Naive B cell (primary cell): ENCODE measurements around the gene ANK3. TPM values are rescaled to one million over a fixed set of nuclear protein-coding genes. Genes with fewer than 3 reads are reported as not detected.

Source experiments
- ATAC-seq, 2 donors: fragments of 150-1000 bp; cut with Tn5 transposase; 2 replicates each; pipeline ENCODE4 v1.10.0; 2021; ENCODE audit warnings: low read depth in 2 of 2, mild to moderate bottlenecking in 2 of 2, moderate library complexity in 2 of 2
- DNase-seq: peaks from one replicate; pipeline ENCODE4 v3.0.0; 2022
- H3K27ac Mint-ChIP-seq, 6 donors: one replicate each; pipeline ENCODE4 v1.8.0; 2020 to 2022; ENCODE audit warnings: mild to moderate bottlenecking in 6 of 6, mixed read lengths in 6 of 6, moderate library complexity in 5 of 6, inconsistent platforms in 2 of 6
- H3K27me3 Mint-ChIP-seq, 3 donors: one replicate each; pipeline ENCODE4 v1.8.0; 2021 to 2022; ENCODE audit warnings: mixed read lengths in 3 of 3, mild to moderate bottlenecking in 1 of 3
- H3K36me3 Mint-ChIP-seq, 2 donors: one replicate each; pipeline ENCODE4 v1.8.0; 2020 to 2022; ENCODE audit warnings: mixed read lengths in 2 of 2, inconsistent platforms in 1 of 2, mild to moderate bottlenecking in 1 of 2
- H3K4me1 Mint-ChIP-seq, 3 donors: one replicate each; pipeline ENCODE4 v1.8.0; 2020 to 2022; ENCODE audit warnings: mixed read lengths in 3 of 3, inconsistent platforms in 1 of 3, mild to moderate bottlenecking in 1 of 3, moderate library complexity in 1 of 3
- H3K4me3 Mint-ChIP-seq, 8 donors: one replicate each; pipeline ENCODE4 v1.8.0; 2020 to 2022; ENCODE audit warnings: mild to moderate bottlenecking in 8 of 8, mixed read lengths in 8 of 8, moderate library complexity in 8 of 8, inconsistent platforms in 2 of 8
- H3K9me3 Mint-ChIP-seq, 7 donors: one replicate each; pipeline ENCODE4 v1.8.0; 2020 to 2022; ENCODE audit warnings: mixed read lengths in 7 of 7, mild to moderate bottlenecking in 5 of 7, inconsistent platforms in 2 of 7, moderate library complexity in 1 of 7
- polyA plus RNA-seq, 6 donors: library from polyadenylated mRNA; unstranded; fragments of 300-500 nt; fragmentation: Illumina TruSeq; gene quantifications; one replicate each; pipeline ENCODE4 v1.2.3, GENCODE V29; 2021; ENCODE audit warnings: low read depth in 6 of 6

ANK3 gene
- polyA plus RNA-seq, 6 donors from 2014 or later, result 1.3 to 3.8 (median 2.5) TPM; not detected in 1

DNA sequence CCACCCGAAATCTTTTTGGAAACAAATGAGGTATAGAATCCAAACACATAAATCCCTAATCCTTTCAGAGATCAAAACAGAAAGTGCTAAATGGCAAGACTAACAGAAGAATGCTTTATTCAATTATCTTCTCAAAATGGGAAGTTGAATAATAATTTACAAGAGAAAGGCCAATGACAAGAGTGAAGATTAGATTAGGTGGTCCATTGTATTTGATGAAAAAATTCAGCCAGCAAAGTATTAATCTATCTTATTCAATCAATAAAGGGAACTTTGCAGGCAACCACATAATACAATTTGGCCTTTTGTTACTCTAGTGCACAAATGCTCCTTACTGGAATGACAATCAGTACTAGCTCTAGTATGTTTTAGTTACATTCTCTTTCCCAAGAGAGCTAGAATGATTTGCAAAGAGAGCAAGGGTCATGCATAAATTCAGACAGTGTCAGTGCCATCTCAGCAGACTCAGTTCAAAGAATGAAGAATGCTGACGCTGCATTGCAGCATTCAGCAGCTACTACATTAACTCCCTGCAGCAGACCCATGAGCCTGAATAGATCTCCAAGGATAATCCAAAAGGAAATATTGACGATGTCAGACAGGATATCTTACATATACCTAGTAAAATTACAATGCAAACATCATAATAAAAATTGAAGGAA is 131.8 kb downstream of the ANK3 start:
- Mint-ChIP-seq H3K9me3 (no peaks in the 10 kb centered on the region), H3K27me3 (no peaks in the 10 kb centered on the region), H3K27ac (peak overlapping the region in 1 of 6 donors; percentile 7), H3K4me3 (no peak overlapping the region), H3K4me1 (peaks cover 11 to 20% (median 16%) of the 10 kb centered on the region in 3 donors), H3K36me3 (no peaks in the 10 kb centered on the region)
- ATAC-seq, result no peak
- no peak for DNase-seq

DNA sequence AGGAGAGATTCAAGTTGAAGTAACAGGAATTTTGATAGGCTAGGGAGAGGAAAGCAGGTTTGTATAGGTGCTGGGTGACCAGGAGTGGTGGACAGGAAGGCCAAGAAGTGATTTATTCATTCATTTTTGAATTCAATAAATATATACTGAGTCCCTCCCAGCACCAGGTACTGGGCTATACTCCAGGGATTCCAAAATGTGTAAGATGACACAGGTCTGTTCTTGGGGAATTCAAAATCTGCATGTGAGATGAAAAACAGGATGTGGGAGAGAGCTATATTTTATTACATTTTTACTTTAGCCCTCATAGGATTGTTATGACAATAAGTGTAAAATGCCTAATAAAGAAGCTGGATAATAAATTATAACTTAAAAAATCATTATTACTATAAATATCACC is 134.9 kb downstream of the ANK3 start:
- no peaks in the 10 kb centered on the region for H3K36me3 Mint-ChIP-seq
- no peak overlapping the region for H3K4me3 Mint-ChIP-seq
- H3K27me3 Mint-ChIP-seq, result no peaks in the 10 kb centered on the region
- no peak overlapping the region for H3K27ac Mint-ChIP-seq
- ATAC-seq (no peak), DNase-seq (no peak)
- H3K4me1 Mint-ChIP-seq, result peaks cover 11 to 16% (median 12%) of the 10 kb centered on the region in 3 donors
- H3K9me3 Mint-ChIP-seq, result no peaks in the 10 kb centered on the region

DNA sequence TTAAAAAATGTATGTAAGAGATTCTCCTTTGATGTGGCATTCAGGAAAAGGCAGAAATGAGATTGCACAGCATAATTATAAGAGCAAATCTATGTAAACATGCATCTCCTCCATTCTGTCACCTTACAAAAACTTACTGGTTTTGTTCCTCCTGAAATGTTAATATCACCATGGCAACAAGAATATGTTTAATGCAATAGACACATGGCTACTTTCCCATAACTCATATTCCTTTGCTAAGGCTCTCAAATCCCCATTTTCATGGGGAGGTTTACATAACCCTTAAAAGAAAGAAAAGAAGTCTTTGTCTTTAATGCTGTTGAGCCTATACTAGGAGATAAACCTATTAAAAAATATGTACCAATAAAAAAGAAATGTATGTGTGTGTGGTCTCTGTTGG is 136.2 kb downstream of the ANK3 start:
- no peaks in the 10 kb centered on the region for H3K27me3 Mint-ChIP-seq
- H3K4me3 Mint-ChIP-seq, result no peak overlapping the region
- peaks cover 11 to 16% (median 12%) of the 10 kb centered on the region in 3 donors for H3K4me1 Mint-ChIP-seq
- ATAC-seq (no peak), DNase-seq (no peak)
- H3K36me3 Mint-ChIP-seq, result no peaks in the 10 kb centered on the region
- H3K9me3 Mint-ChIP-seq, result no peaks in the 10 kb centered on the region
- H3K27ac Mint-ChIP-seq, result no peak overlapping the region

DNA sequence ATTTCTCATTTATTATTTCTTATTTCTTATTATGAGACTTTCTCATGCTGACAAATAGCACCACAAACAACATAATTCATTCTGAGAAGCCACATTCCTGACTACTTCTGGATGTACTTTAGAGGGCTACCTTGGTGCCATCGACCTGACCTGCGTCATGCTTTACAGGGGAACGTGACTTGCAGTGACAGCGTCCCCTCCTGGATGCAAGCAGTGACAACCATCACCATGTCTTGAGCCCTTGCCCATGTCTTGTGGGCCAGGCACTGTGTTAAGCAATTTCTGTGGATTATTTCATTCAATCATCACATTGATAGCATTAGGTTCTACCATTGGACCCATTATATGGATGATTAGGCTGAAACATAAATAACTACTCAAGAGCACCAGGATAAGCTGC is 137.0 kb downstream of the ANK3 start:
- H3K27ac Mint-ChIP-seq, result no peak overlapping the region
- no peak overlapping the region for H3K4me3 Mint-ChIP-seq
- no peaks in the 10 kb centered on the region for H3K36me3 Mint-ChIP-seq
- no peaks in the 10 kb centered on the region for H3K27me3 Mint-ChIP-seq
- ATAC-seq (no peak), DNase-seq (no peak)
- H3K4me1 Mint-ChIP-seq, result peaks cover 11 to 16% (median 12%) of the 10 kb centered on the region in 3 donors
- no peaks in the 10 kb centered on the region for H3K9me3 Mint-ChIP-seq

DNA sequence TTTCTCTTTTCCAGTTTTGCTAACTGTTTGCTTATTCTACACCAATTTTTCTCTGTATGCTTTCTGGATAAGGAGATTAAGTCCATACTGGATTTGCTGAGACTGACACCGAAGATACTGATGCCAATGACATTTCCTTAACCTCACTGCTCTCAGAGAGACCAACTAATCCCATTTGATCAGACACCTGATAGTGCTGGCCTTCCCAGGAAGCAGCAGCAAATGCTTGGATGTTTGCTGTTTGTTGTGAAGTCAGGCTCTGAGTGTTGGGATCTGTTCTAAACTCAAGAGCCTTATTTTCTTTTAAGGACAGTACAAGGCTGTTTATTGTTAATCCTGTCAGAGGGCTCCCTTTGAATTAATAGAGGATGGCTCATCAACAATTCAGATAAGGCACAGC is 143.3 kb downstream of the ANK3 start:
- DNase-seq (no peak), ATAC-seq (no peak)
- H3K9me3 Mint-ChIP-seq, result no peaks in the 10 kb centered on the region
- no peak overlapping the region for H3K4me3 Mint-ChIP-seq
- no peaks in the 10 kb centered on the region for H3K36me3 Mint-ChIP-seq
- no peak overlapping the region for H3K27ac Mint-ChIP-seq
- H3K4me1 Mint-ChIP-seq, result no peaks in the 10 kb centered on the region
- no peaks in the 10 kb centered on the region for H3K27me3 Mint-ChIP-seq

DNA sequence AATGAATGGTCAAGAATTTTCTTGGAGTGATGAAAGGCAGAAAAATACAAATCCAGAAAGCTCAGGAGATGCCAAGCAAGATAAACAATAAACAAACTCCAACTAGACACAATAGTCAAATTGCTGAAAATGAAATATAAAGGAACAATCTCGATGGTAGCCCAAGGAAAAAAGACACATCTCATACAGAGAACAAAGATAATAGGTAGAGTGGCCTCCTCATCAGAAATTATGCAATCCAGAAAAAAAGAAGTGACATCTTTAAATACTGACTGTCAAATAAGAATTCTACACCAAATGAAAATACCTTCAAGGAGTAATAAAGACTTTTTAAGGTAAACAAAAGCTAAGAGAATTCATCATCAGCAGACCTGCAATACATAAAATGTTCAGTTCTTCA is 150.4 kb downstream of the ANK3 start:
- Mint-ChIP-seq H3K36me3 (no peaks in the 10 kb centered on the region), H3K27ac (peak overlapping the region in 5 of 6 donors; percentile 71 to 93 (median 84)), H3K4me1 (peaks cover 40 to 50% (median 40%) of the 10 kb centered on the region in 3 donors), H3K9me3 (no peaks in the 10 kb centered on the region), H3K4me3 (peak overlapping the region in 2 of 8 donors; percentile 25 to 55), H3K27me3 (no peaks in the 10 kb centered on the region)
- ATAC-seq (no peak), DNase-seq (no peak)

DNA sequence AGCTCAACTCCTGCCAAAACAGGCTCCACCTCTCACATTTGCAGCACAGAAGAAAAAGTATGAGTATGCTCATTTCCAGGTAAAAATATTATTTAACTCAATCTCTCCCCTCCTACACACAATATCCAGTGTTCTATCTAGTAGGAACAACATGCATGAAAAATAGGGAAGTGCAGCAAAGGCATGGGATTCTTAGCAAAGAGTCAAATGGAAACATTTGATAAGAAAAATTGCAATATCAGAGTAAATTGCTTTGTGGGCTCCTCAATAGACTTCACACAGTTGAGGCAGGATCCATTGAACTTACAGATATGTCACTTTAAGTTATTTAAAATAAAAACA is 150.9 kb downstream of the ANK3 start:
- ATAC-seq (no peak), DNase-seq (no peak)
- no peaks in the 10 kb centered on the region for H3K36me3 Mint-ChIP-seq
- peak overlapping the region; percentile 82 to 94 (median 88) for H3K27ac Mint-ChIP-seq
- peak overlapping the region in 7 of 8 donors; percentile 65 to 88 (median 80) for H3K4me3 Mint-ChIP-seq
- peaks cover 45 to 55% (median 45%) of the 10 kb centered on the region in 3 donors for H3K4me1 Mint-ChIP-seq
- peaks cover 0 to 3% (median 0%) of the 10 kb centered on the region in 7 donors for H3K9me3 Mint-ChIP-seq
- no peaks in the 10 kb centered on the region for H3K27me3 Mint-ChIP-seq

DNA sequence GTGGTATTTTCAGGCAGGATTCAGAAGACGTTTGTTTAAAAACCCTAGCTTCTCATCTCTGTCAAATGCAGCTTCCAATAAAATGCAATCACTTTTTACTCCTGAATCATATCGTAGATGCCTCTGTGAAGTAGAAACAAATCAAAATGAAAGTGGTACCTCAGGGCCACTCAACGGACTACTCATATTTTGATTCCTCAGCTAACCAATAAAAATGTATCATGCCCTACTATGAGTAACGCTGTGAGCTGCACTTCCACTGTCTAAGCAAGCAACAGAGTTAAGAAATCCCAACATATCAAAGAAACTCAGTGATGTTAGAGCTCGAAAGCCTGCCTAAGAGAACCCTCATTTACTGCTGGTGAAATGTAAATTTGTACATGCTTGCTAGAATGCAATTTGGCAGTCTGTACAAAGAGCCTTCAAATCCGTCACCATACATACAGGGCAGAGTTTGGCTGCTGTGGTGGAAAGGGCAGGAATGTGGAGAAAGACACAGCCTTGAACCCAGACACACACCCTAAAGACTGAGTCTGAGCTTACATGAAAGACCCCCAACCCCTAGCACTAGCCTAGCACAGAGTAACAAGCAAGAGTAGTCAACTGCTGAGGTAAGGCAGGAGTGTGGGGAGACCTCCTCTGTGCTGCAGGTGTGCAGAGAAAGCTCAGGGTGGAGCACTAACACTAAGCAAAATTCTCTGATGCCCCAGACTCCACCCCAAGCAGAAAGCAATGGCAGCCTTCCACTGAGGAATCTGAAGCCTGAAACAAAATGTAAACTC is 151.5 kb downstream of the ANK3 start:
- H3K27ac Mint-ChIP-seq, result peak overlapping the region; percentile 74 to 94 (median 84)
- DNase-seq, result peak; percentile 46
- no peaks in the 10 kb centered on the region for H3K27me3 Mint-ChIP-seq
- peaks cover 48 to 60% (median 48%) of the 10 kb centered on the region in 3 donors for H3K4me1 Mint-ChIP-seq
- peaks cover 0 to 3% (median 0%) of the 10 kb centered on the region in 7 donors for H3K9me3 Mint-ChIP-seq
- ATAC-seq, result peak; percentile 24 to 31
- no peaks in the 10 kb centered on the region for H3K36me3 Mint-ChIP-seq
- H3K4me3 Mint-ChIP-seq, result peak overlapping the region; percentile 65 to 88 (median 80)

DNA sequence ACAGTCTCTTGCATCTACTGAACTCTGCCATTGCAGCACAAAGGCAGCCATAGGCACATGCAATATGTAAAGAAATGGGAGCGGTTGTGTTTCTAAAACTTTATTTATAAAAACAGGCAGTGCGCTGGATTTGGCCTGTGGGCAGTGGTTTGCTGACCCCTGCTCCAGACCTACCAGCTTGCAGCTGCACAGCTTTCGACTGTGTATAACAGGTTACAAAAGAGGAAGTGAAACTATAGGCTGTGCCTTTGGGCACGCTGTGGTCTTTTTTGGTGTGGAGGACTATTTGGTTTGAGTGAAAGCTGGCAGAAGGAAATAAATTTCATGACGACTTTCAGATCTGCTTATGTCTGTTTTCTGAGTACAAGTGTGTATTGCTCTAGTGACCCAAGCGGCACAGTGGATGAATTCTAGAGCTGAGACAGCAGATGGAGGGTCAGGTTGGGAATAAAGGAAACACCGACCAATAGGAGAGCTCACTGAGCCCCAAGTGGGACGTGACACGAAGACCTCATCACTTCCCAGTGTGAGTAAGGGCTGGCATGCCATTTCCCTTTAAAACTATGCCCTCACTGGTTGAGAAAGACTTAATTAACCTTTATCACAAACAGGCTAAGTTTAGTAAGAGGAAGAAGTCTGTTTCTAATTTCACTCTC is 152.7 kb downstream of the ANK3 start:
- DNase-seq (peak; percentile 90), ATAC-seq (peak; percentile 78 to 85)
- Mint-ChIP-seq H3K4me1 (peaks cover 56 to 71% (median 58%) of the 10 kb centered on the region in 3 donors), H3K36me3 (peaks cover 0 to 8% of the 10 kb centered on the region in 2 donors), H3K4me3 (peak overlapping the region; percentile 65 to 93 (median 84)), H3K27ac (peak overlapping the region; percentile 84 to 97 (median 90)), H3K9me3 (peaks cover 0 to 8% (median 0%) of the 10 kb centered on the region in 7 donors), H3K27me3 (no peaks in the 10 kb centered on the region)

DNA sequence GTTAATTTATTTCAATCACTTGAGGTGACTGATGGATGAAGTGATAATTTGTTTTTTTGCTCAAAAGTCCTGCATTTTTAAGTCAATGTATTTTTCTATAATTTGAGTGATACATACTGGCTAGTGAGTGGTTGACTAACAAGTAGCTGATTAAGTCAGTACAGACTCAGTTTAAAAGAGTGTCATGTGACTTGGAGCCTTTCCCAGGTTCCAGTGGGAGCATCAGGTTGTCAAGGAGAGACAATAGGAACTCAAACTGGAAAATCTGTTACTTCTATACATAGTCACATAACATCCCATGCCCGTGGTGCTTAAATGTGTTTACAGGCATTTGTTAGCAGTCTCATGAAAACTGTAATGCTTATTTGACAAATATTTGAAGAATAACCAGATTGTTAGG is 154.7 kb downstream of the ANK3 start:
- DNase-seq (no peak), ATAC-seq (no peak)
- Mint-ChIP-seq H3K4me1 (peaks cover 73 to 91% (median 75%) of the 10 kb centered on the region in 3 donors), H3K27ac (peak overlapping the region in 5 of 6 donors; percentile 12 to 70 (median 49)), H3K27me3 (no peaks in the 10 kb centered on the region), H3K36me3 (peaks cover 0 to 10% of the 10 kb centered on the region in 2 donors), H3K4me3 (peak overlapping the region in 3 of 8 donors; percentile 15 to 25 (median 22)), H3K9me3 (peaks cover 0 to 10% (median 0%) of the 10 kb centered on the region in 7 donors)

DNA sequence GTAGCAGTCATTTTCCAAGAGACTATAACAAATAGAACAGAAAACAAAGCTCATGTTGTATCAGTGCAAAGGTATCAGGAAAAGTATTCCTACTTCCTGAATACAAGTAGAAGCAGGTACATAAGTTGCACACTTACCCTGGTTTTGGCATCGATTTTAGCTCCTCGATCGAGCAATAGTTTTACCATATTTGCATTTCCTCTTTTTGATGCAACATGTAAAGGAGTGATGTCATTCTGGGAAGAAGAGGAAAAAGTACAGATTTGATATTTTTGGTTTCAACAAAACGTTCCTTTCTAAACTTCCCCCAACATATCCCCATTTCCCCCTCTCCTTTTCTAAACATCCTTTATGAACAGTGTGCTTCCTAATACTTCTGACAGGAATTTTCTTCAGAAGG is 155.1 kb downstream of the ANK3 start:
- peaks cover 0 to 10% (median 0%) of the 10 kb centered on the region in 7 donors for H3K9me3 Mint-ChIP-seq
- H3K4me1 Mint-ChIP-seq, result peaks cover 76 to 94% (median 78%) of the 10 kb centered on the region in 3 donors
- no peaks in the 10 kb centered on the region for H3K27me3 Mint-ChIP-seq
- H3K4me3 Mint-ChIP-seq, result peak overlapping the region in 2 of 8 donors; percentile 15 to 25
- peak overlapping the region in 4 of 6 donors; percentile 12 to 70 (median 33) for H3K27ac Mint-ChIP-seq
- DNase-seq (no peak), ATAC-seq (no peak)
- peaks cover 0 to 10% of the 10 kb centered on the region in 2 donors for H3K36me3 Mint-ChIP-seq

DNA sequence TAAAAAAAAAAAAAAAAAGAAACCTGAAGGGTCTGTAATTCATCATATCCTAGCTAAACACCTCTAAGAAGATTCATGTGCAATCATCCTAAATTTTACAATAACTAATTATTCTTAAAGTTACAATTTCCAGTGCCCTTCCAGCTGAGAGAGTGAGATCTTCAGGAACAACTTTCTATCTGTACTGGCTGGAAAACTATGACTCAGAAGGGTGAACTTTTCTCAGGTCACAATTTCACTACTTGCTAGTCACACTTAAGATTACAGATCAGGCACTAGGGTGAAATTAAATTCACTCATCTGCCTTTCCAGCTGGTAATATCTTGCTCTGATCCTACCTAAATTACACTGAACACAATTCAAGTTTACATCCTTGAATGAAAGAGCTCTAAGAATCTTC is 158.8 kb downstream of the ANK3 start:
- DNase-seq, result no peak
- H3K4me1 Mint-ChIP-seq, result peaks cover 49 to 80% (median 52%) of the 10 kb centered on the region in 3 donors
- H3K27ac Mint-ChIP-seq, result peak overlapping the region in 4 of 6 donors; percentile 57 to 72 (median 70)
- peaks cover 0 to 10% of the 10 kb centered on the region in 2 donors for H3K36me3 Mint-ChIP-seq
- H3K27me3 Mint-ChIP-seq, result no peaks in the 10 kb centered on the region
- ATAC-seq, result no peak
- peaks cover 0 to 10% (median 0%) of the 10 kb centered on the region in 7 donors for H3K9me3 Mint-ChIP-seq
- H3K4me3 Mint-ChIP-seq, result peak overlapping the region in 5 of 8 donors; percentile 5 to 65 (median 52)

DNA sequence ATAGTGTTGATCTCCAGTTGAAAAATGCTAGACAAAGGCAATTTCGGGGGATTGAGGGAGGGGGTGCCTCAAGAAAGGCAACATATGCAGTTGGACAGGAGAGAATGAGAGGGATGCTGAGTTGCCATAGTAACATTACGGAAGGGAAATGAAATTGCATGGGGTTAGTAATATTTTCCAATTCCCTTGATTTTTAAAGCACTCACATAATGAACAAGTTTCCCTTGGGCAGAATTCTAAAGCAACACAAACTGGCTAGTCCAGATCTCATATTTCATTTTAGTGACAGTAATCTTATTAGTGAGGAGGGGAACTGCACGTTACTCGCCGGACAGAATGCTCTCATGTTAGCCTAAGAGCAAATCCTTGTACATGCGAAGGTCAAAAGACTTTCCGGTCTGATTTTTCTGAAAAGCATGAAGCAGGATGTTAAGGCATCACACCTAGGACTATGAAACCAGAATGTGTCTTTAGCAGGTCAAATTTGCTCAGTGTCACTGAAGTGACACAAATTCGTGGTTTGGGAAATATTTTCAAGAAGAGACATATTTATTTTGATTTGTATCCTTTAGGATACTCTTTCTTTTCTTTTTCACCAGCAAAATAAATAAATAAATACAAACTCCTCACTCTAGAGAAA is 165.5 kb downstream of the ANK3 start:
- no peaks in the 10 kb centered on the region for H3K27me3 Mint-ChIP-seq
- no peak overlapping the region for H3K4me3 Mint-ChIP-seq
- no peaks in the 10 kb centered on the region for H3K9me3 Mint-ChIP-seq
- ATAC-seq (no peak), DNase-seq (no peak)
- peaks cover 2 to 36% (median 8%) of the 10 kb centered on the region in 3 donors for H3K4me1 Mint-ChIP-seq
- H3K36me3 Mint-ChIP-seq, result no peaks in the 10 kb centered on the region
- H3K27ac Mint-ChIP-seq, result no peak overlapping the region
